Measurements from ENCODE around the gene GPC3. TPM values are rescaled to one million over a fixed set of nuclear protein-coding genes. Genes with fewer than 3 reads are reported as not detected.

The GPC3 gene
- total RNA-seq, 1 experiment from 2014 or later, result 0.98 TPM

- no peaks in the 10 kb centered on the region for H4K20me1 ChIP-seq (ENCODE audit: insufficient read depth)
- H3K36me3 ChIP-seq (ENCODE audit: control insufficient read depth in 1 of 2, insufficient read depth in 2 of 2, low read length in 2 of 2), result no peaks in the 10 kb centered on the region
- H3K27me3 ChIP-seq (ENCODE audit: insufficient read depth, low read length), result no peaks in the 10 kb centered on the region
- RAD21 ChIA-PET (ENCODE audit: low non-redundant PET in 1 of 2, low total read pairs in 2 of 2, uncharacterized antibody in 2 of 2, unreplicated experiment in 2 of 2), result no interaction called here
- BruUV-seq (replicated peaks), result no TSS peak
- no peak overlapping the region for H2AFZ ChIP-seq (ENCODE audit: low read depth, low read length, poor library complexity, severe bottlenecking)
- H3K9me3 ChIP-seq (ENCODE audit: control insufficient read depth in 1 of 2, insufficient read depth in 1 of 2, low read depth in 1 of 2, low read length in 2 of 2), result no peaks in the 10 kb centered on the region
- no peak overlapping the region for H3K27ac ChIP-seq (ENCODE audit: low read depth, low read length)
- DNase-seq (ENCODE audit: low read depth, low spot score) (peak; percentile 67), ATAC-seq (peak; percentile 44)
- intact Hi-C loops (cut with micrococcal nuclease), result no loop called here
- no peak overlapping the region for H3K9ac ChIP-seq (ENCODE audit: low read length)
- H3K4me1 ChIP-seq (ENCODE audit: control insufficient read depth in 1 of 2, insufficient read depth in 2 of 2, low read length in 2 of 2), result peaks cover 3 to 15% of the 10 kb centered on the region in 2 experiments
- no peaks in the 10 kb centered on the region for H3K9me2 ChIP-seq (ENCODE audit: insufficient read depth)
- TF ChIP-seq MAX (IDR thresholded peaks at IDR 0.05) (no peak), CEBPB (IDR thresholded peaks at IDR 0.05; ENCODE audit: low read depth) (peak; percentile 55; the same call in 1 of the 2 replicates), SP1 (IDR thresholded peaks at IDR 0.05; ENCODE audit: low read depth) (peak; percentile 46), FOSL1 (IDR thresholded peaks at IDR 0.05; ENCODE audit: low read depth) (peak; percentile 72), ELF1 (IDR thresholded peaks at IDR 0.05; ENCODE audit: borderline replicate concordance, low read depth) (no peak), JUND (IDR thresholded peaks at IDR 0.05) (peak; percentile 71)
- peak overlapping the region; percentile 46 for H3K4me2 ChIP-seq (ENCODE audit: low read length)
- no peak overlapping the region for H3K4me3 ChIP-seq (replicated peaks in 1 of 2; ENCODE audit: low read depth in 1 of 2, low read length in 2 of 2)
- CTCF ChIA-PET, result no interaction called here
- POLR2A ChIA-PET, result no interaction called here
- no peaks in the 10 kb centered on the region for H3K79me2 ChIP-seq (ENCODE audit: insufficient read depth, low read length)
These were observed 441.3 kb downstream of the GPC3 start for GRCh38 chrX:133544115-133544514.

- POLR2A ChIA-PET, result no interaction called here
- no peak for ATAC-seq
These were observed 441.7 kb downstream of the GPC3 start for GRCh38 chrX:133543654-133544053.

More at GRCh38 chrX:133543654-133544053, 441.7 kb downstream of the GPC3 start:
- H3K36me3 ChIP-seq (ENCODE audit: control insufficient read depth in 1 of 2, insufficient read depth in 2 of 2, low read length in 2 of 2), result no peaks in the 10 kb centered on the region
- H3K27ac ChIP-seq (ENCODE audit: low read depth, low read length), result no peak overlapping the region
- no peak overlapping the region for H3K4me3 ChIP-seq (replicated peaks in 1 of 2; ENCODE audit: low read depth in 1 of 2, low read length in 2 of 2)
- peaks cover 3 to 15% of the 10 kb centered on the region in 2 experiments for H3K4me1 ChIP-seq (ENCODE audit: control insufficient read depth in 1 of 2, insufficient read depth in 2 of 2, low read length in 2 of 2)
- ChIA-PET RAD21 (ENCODE audit: low non-redundant PET in 1 of 2, low total read pairs in 2 of 2, uncharacterized antibody in 2 of 2, unreplicated experiment in 2 of 2) (no interaction called here), CTCF (no interaction called here)
- H3K9ac ChIP-seq (ENCODE audit: low read length), result no peak overlapping the region
- no peaks in the 10 kb centered on the region for H3K79me2 ChIP-seq (ENCODE audit: insufficient read depth, low read length)
- no peak for DNase-seq (ENCODE audit: low read depth, low spot score)
- no peak overlapping the region for H2AFZ ChIP-seq (ENCODE audit: low read depth, low read length, poor library complexity, severe bottlenecking)
- H3K9me3 ChIP-seq (ENCODE audit: control insufficient read depth in 1 of 2, insufficient read depth in 1 of 2, low read depth in 1 of 2, low read length in 2 of 2), result no peaks in the 10 kb centered on the region
- BruUV-seq (replicated peaks), result no TSS peak
- H3K9me2 ChIP-seq (ENCODE audit: insufficient read depth), result no peaks in the 10 kb centered on the region
- intact Hi-C loops (cut with micrococcal nuclease), result no loop called here
- peak overlapping the region; percentile 46 for H3K4me2 ChIP-seq (ENCODE audit: low read length)
- TF ChIP-seq CTCF (IDR thresholded peaks at IDR 0.05 in 2 of 3, conservative IDR thresholded peaks at IDR 0.05 in 1 of 3; ENCODE audit: borderline replicate concordance in 1 of 3, insufficient read depth in 1 of 3, low read depth in 2 of 3, low read length in 2 of 3) (no peak), SRF (IDR thresholded peaks at IDR 0.05; ENCODE audit: low read depth) (no peak), YY1 (IDR thresholded peaks at IDR 0.05; ENCODE audit: extremely low read depth, insufficient replicate concordance, low read depth, low read length) (no peak), CBX3 (IDR thresholded peaks at IDR 0.05; ENCODE audit: low read depth) (no peak), POLR2AphosphoS5 (IDR thresholded peaks at IDR 0.05; ENCODE audit: low read depth, low read length) (no peak)
- no peaks in the 10 kb centered on the region for H4K20me1 ChIP-seq (ENCODE audit: insufficient read depth)
- H3K27me3 ChIP-seq (ENCODE audit: insufficient read depth, low read length), result no peaks in the 10 kb centered on the region
